Measurements from ENCODE around the gene SLC22A7.
"Not testable (repeated sequence)": the region's sequence is repeated elsewhere in the genome, so short reads cannot be mapped to it uniquely, and the experiment has no call there.

SLC22A7 gene

DNA sequence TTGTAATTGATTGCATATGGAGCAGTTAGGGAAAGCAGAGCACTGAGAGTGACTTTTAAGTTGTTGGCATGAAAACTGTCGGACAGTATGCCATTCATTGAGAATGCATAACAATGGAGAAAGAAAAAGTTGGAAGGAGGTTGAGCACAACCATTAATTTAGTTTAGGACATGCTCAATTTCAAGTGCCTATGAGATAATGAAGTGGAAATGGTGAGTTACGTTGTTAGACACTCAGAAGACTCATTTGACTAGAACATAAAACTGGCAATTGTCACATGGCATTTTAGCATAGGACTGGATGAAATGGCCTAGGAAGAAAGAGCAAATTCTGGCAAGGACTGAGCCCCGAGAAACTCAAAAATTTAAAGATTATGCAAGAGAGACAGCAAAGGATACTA is 49.4 kb downstream of the SLC22A7 start:
- DNase-seq, result no peak

DNA sequence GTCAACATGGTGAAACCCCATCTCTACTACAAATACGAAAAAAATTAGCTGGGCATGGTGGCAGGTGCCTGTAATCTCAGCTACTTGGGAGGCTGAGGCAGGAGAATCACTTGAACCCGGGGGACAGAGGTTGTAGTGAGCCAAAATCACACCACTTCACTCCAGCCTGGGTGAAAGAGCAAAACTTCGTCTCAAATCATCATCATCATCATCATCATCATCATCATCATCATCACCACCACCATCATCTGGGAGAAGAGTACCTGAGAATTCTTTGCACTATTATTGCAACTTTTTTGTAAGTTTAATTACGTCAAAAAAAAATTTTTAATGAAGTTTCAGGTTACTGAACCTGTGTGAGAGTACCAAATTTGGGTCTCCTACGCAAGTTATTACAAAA is 53.9 kb downstream of the SLC22A7 start:
- DNase-seq, result not testable (repeated sequence)

Data from activated gamma-delta T cell treated with Interleukin-2 at 50 U/mL for 16 hours (primary cell).